ENCODE data around the gene LGI4.

The LGI4 gene

GRCh38 chr19:35083691-35084508, 51.0 kb downstream of the LGI4 start:
- no peak for DNase-seq

DNA sequence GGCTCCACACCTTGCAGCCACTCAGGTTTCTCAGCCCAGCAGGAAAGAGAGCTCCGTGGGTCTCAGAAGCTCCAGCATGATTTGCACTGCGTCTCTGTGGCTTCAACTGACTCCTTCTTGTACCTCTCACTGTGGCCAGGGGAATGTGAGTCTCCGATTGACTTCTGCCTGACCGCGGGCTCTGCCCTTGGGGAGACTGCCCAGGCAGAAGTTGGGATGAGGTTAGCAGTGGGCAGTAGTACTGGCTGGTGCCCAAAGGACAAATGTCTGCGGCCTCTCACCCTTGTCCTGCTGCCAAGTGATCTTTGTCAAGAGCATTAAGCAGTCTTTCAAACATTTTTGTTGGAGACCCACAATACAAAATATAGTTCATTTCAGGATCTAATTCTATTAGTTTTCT, 53.7 kb downstream of the LGI4 start:
- no peak for DNase-seq

DNA sequence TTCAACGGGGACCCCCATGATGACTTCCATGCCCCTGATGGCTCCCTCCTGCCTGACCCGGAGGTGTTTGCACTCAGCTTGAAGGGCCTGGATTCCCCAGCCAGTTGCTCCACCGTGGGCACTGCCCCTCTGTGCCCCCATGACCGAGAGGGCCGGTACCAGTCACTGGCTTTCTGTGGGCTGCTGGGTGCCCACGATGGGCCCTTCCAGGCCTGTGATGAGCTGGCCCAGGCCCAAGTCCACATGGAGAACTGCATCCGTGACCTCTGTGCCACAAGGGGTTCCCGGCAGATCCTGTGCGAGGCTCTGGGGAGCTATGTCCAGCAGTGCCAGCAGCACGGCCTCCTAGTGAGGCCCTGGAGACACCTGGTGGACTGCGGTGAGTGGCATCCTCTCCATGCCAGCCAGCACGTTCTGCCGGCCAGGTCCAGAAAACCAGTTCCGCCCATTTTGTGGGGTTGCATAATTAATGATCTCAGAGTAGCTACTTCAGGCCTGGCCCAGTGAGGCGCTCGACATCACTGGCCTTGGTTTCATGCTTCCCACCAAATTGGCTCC, 54.2 kb downstream of the LGI4 start:
- no peak for DNase-seq

GRCh38 chr19:35079826-35080225, 55.0 kb downstream of the LGI4 start:
- DNase-seq = no peak

DNA sequence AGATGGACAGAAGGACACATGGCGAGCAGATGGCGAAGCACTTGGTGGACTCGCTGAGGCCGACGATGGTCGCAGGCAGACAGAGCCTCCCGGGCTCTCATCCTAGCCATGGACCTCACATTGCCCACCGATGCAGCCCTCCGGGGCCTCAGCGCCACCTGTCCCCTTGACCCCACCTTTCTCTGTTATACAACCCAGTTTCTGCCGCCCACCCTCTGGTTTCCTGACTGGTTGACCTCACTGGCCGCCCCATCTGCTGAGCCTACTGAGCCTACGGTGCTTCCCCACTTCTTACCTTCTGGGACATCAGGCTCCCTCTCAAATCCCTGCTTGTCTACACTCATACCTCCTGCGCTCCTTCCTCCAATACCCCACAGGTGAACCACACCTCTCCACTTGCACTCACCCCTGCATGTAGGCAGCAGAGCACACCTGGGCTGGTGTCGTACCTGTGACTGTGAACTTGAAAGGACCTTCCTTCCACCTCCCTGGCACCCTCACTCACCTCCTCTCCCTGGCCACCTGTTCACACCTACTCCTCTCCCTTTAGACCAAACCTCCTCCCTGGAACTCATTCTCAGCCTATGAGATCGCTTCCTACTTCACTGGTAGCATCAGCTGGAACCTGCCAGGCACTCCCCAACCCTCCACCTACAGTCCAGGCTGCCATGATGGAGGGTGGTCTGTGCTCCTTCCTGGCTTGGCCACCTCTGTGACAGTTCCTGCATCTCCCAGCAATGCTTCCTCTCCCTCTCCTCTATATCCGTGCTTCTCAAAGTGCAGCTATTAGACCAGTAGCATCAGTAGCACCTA, 57.2 kb downstream of the LGI4 start:
- DNase-seq = no peak

GRCh38 chr19:35076657-35077056, 58.2 kb downstream of the LGI4 start:
- DNase-seq = no peak

DNA sequence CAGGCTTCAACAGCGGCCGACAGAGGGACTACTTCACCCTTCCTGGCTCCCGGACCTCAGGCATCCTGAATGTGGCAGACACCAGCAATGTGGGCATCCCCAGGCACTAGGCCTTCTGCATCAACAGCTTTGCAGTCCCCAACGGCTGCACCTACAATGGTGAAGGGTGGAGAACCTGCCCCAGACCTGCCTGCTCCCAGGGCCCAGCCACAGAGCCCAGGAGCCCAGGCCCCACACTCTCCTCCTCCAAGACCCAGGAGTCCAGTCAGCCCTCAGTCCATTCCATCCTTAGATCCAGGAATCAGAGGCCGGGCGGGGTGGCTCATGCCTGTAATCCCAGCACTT, 58.9 kb downstream of the LGI4 start:
- no peak for DNase-seq

GRCh38 chr19:35075202-35076025, 59.4 kb downstream of the LGI4 start:
- DNase-seq = no peak
